Transverse colon (tissue), 4 donors: Measurements from ENCODE around the gene SPOCK2. TPM values are rescaled to one million over a fixed set of nuclear protein-coding genes. Genes with fewer than 3 reads are reported as not detected.
"Not testable (repeated sequence)": the region's sequence is repeated elsewhere in the genome, so short reads cannot be mapped to it uniquely, and the experiment has no call there.

Source experiments
- DNase-seq: peaks from one replicate; pipeline ENCODE4 v3.0.0-alpha.2; 2019
- H3K27ac ChIP-seq, 4 donors: fragments of 200-600 bp; sonication (generic); 2 replicates each; pipeline ENCODE4 v1.5.1; 2016 to 2018; ENCODE audit warnings: inconsistent platforms in 4 of 4
- H3K27me3 ChIP-seq: fragments of 200-600 bp; sonication (generic); 2 replicates; pipeline ENCODE4 v1.5.1; 2017; ENCODE audit warnings: inconsistent platforms
- H3K36me3 ChIP-seq, 4 donors: fragments of 200-600 bp; sonication (generic); 2 replicates each; pipeline ENCODE4 v1.5.1; 2017 to 2019; ENCODE audit warnings: inconsistent platforms in 4 of 4
- H3K4me1 ChIP-seq, 4 donors: fragments of 200-600 bp; sonication (generic); 2 replicates each; pipeline ENCODE4 v1.5.1; 2017 to 2020; ENCODE audit warnings: inconsistent platforms in 4 of 4
- H3K4me3 ChIP-seq, 4 donors: fragments of 200-600 bp; sonication (generic); 1 replicate in 1 of 4; 2 replicates in 3 of 4; pipeline versions ENCODE4 v1.5.1 to v1.6.1; 2017 to 2019; ENCODE audit warnings: inconsistent platforms in 4 of 4
- H3K9me3 ChIP-seq, 2 donors: fragments of 200-600 bp; sonication (generic); 2 replicates each; pipeline ENCODE4 v1.5.1; 2017 to 2019; ENCODE audit warnings: inconsistent platforms in 2 of 2
- CTCF ChIP-seq, 5 experiments: fragments of 200-600 bp in 3 of 5; fragments of 450-650 bp in 2 of 5; sonication (generic) in 3 of 5; IDR thresholded peaks; 1 replicate in 2 of 5; 2 replicates in 3 of 5; pipeline ENCODE4 v1.5.1; 2016 to 2017; ENCODE audit warnings: antibody characterized with exemption in 5 of 5, inconsistent platforms in 3 of 5, mild to moderate bottlenecking in 2 of 5, moderate library complexity in 1 of 5
- EP300 ChIP-seq: sonication (generic); formaldehyde crosslinking; IDR thresholded peaks from one replicate; pipeline ENCODE4 v1.6.1; 2017; ENCODE audit warnings: antibody characterized with exemption, low read depth
- POLR2A ChIP-seq: fragments of 450-650 bp; IDR thresholded peaks from one replicate; pipeline ENCODE4 v1.6.1; 2016; ENCODE audit warnings: antibody characterized with exemption, mild to moderate bottlenecking, moderate library complexity
- POLR2AphosphoS5 ChIP-seq, 3 donors: sonication (generic); formaldehyde crosslinking; IDR thresholded peaks; one replicate each; pipeline ENCODE4 v1.6.1; 2016; ENCODE audit warnings: antibody characterized with exemption in 3 of 3
- WGBS, 2 donors: methylation state at CpG; one replicate each; pipeline ENCODE4 v1.1.5; 2018; ENCODE audit warnings: low coverage in 1 of 2; 5-methylcytosine and 5-hydroxymethylcytosine counted together
- in situ Hi-C, 4 donors: fragments of 200-750 bp; cut with MboI; loops; one replicate each; pipeline versions ENCODE4 v1.15.0 to v1.15.1; 2017; ENCODE audit warnings: low sequenced_read_pairs in 3 of 4, low pct_ligation_motif_present in 1 of 4, low pct_unique_long_range_greater_than_20kb in 1 of 4
- intact Hi-C: fragments of 100-400 bp; cut with DNase I; formaldehyde crosslinking; loops from one replicate; pipeline ENCODE4 v1.15.1; 2023; ENCODE audit warnings: low total_unique reads
- total RNA-seq, 4 donors: library from RNA; depleted of rRNA; stranded (reverse); fragments of >200 nt; gene quantifications; one replicate each; pipeline ENCODE4 v1.1.0, GENCODE V29; 2016

The SPOCK2 gene
- 10 to 100 TPM in 2 of 4 donors, 1 to 10 TPM in 2; 6.0 to 24.7 (median 9.3) TPM for total RNA-seq

- Histone ChIP-seq H3K4me3 (peak within 1 kb of the TSS; percentile 4 to 46 (median 28)), H3K9me3 (no peaks in the 10 kb centered on the region), H3K4me1 (peaks cover 11 to 26% (median 22%) of the 10 kb centered on the region in 4 donors), H3K27ac (peak within 1 kb of the TSS; percentile 55 to 62 (median 56)), H3K36me3 (no peaks in the 10 kb centered on the region), H3K27me3 (peaks cover 44% of the 10 kb centered on the region)
- no peak for TF ChIP-seq CTCF (IDR thresholded peaks at IDR 0.05)
- TF ChIP-seq POLR2AphosphoS5 (IDR thresholded peaks at IDR 0.05): peak in 2 of 3 donors; percentile 46 to 54
- peak; percentile 52 for TF ChIP-seq POLR2A
- DNase-seq: peak; percentile 48
- WGBS, 2 donors: 7 to 14% methylated on average over 4 to 55 of the region's 65 CpGs
- intact Hi-C loops (no loop called here), in situ Hi-C loops (no loop called here)
Observed at GRCh38 chr10:72087969-72088888, at the start of gene SPOCK2. Gene SPOCK2 (minus strand): TSS chr10:72088551. CDS start chr10:72088328, 223 bp downstream.

- Histone ChIP-seq H3K9me3 (no peaks in the 10 kb centered on the region), H3K4me3 (no peak overlapping the region), H3K27ac (no peak overlapping the region), H3K27me3 (no peaks in the 10 kb centered on the region), H3K4me1 (peaks cover 0 to 3% (median 0%) of the 10 kb centered on the region in 4 donors), H3K36me3 (no peaks in the 10 kb centered on the region)
- intact Hi-C loops (no loop called here), in situ Hi-C loops (loop anchor here in 1 of 4 donors (25.0 kb wide), 1 partner anchor 200 kb away; no protein-coding TSS in a partner anchor)
- WGBS, 2 donors: 96 to 99% methylated on average over 7 of the region's 7 CpGs
- TF ChIP-seq POLR2AphosphoS5 (IDR thresholded peaks at IDR 0.05) (no peak), CTCF (IDR thresholded peaks at IDR 0.05) (no peak), EP300 (no peak), POLR2A (no peak)
- DNase-seq: no peak
Observed at GRCh38 chr10:72137583-72137982, 49.2 kb upstream of the SPOCK2 start.

DNA sequence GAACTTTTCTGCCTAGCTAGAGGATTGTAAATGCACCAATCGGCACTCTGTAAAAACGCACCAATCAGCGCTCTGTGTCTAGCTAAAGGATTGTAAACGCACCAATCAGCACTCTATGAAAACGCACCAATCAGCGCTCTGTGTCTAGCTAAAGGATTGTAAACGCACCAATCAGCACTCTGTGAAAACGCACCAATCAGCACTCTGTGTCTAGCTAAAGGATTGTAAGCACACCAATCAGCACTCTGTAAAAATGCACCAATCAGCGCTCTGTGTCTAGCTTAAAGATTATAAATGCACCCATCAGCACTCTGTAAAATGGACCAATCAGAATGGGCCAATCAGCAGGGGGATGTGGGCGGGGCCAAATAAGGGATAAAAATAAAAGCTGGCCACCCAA is 47.9 kb upstream of the SPOCK2 start:
- H3K4me1 ChIP-seq, H3K4me3 ChIP-seq, DNase-seq, H3K27ac ChIP-seq, H3K9me3 ChIP-seq, H3K27me3 ChIP-seq, H3K36me3 ChIP-seq, intact Hi-C loops: not testable (repeated sequence)
- in situ Hi-C loops: loop anchor here in 1 of 4 donors (25.0 kb wide), 1 partner anchor 201 kb away; no protein-coding TSS in a partner anchor
- 93 to 95% methylated on average over 4 to 10 of the region's 10 CpGs for WGBS, 2 donors

- Histone ChIP-seq H3K27me3 (no peaks in the 10 kb centered on the region), H3K36me3 (no peaks in the 10 kb centered on the region), H3K27ac (no peak overlapping the region), H3K9me3 (no peaks in the 10 kb centered on the region), H3K4me3 (no peak overlapping the region), H3K4me1 (peaks cover 0 to 3% (median 0%) of the 10 kb centered on the region in 4 donors)
- in situ Hi-C loops: loop anchor here in 1 of 4 donors (25.0 kb wide), 1 partner anchor 202 kb away; no protein-coding TSS in a partner anchor
- 68 to 80% methylated on average over 10 of the region's 10 CpGs for WGBS, 2 donors
- TF ChIP-seq EP300: no peak
- no peak for TF ChIP-seq POLR2AphosphoS5 (IDR thresholded peaks at IDR 0.05)
- no peak for TF ChIP-seq POLR2A
- no peak for TF ChIP-seq CTCF (IDR thresholded peaks at IDR 0.05)
- no peak for DNase-seq
- intact Hi-C loops: no loop called here
Observed at GRCh38 chr10:72134785-72135767, 46.7 kb upstream of the SPOCK2 start.
